ENCODE data around the gene CHRD. TPM values are rescaled to one million over a fixed set of nuclear protein-coding genes. Genes with fewer than 3 reads are reported as not detected.
"Not testable (repeated sequence)": the region's sequence is repeated elsewhere in the genome, so short reads cannot be mapped to it uniquely, and the experiment has no call there.

The CHRD gene
- total and polyA plus RNA-seq, 9 of the 15 experiments (the other 6 are each of a cell fraction or from before 2014, with no cell fraction given): 0.11 to 1.3 (median 0.59) TPM; not detected in 3

DNA sequence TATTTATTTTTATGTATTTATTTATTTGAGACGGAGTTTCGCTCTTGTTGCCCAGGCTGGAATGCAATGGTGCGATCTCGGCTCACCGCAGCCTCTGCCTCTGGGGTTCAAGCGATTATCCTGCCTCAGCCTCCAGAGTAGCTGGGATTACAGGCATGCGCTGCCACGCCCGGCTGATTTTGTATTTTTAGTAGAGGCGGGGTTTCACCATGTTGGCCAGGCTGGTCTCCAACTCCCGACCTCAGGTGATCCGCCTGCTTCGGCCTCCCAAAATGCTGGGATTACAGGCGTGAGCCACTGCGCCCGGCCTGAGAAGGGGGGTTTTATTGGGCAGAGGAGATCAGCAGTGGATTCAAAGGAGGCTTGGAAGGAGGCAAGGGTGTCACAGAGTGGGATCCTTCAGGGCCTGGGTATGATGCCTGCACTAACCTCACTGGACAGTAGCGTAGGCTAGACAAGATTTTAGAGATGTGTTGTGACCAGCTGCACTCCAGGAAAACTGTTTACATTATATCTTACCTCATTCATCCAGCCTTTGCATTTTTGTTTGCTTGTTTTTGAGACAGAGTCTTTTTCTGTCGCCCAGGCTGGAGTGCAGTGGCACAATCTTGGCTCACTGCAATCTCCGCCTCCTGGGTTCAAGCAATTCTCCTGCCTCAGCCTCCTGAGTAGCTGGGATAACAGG, 40.3 kb upstream of the CHRD start:
- H3K27ac ChIP-seq (ENCODE audit: extremely low read depth, low read depth, low read length); ATAC-seq; CTCF ChIA-PET (ENCODE audit: low intra/inter-chr PET ratio); H4K20me1 ChIP-seq (replicated peaks; ENCODE audit: control insufficient read depth, insufficient read depth, low read length); DNase-seq (ENCODE audit: extremely low read depth in 1 of 4, low spot score in 3 of 4); FAIRE-seq; BruUV-seq (replicated peaks); H2AFZ ChIP-seq (ENCODE audit: low read depth, low read length); H3K27me3 ChIP-seq (ENCODE audit: control insufficient read depth in 2 of 2, insufficient read depth in 2 of 2, low read length in 2 of 2); H3K9me3 ChIP-seq (replicated peaks; ENCODE audit: control insufficient read depth, insufficient read depth, low read depth, low read length); intact Hi-C loops (cut with micrococcal nuclease); H3K4me3 ChIP-seq; H3K9ac ChIP-seq (ENCODE audit: insufficient read depth in 1 of 2, low read depth in 2 of 2, low read length in 2 of 2); H3K9me1 ChIP-seq (ENCODE audit: control insufficient read depth, insufficient read depth, low read length); H3K4me2 ChIP-seq (ENCODE audit: insufficient read depth, low read length); in situ Hi-C loops (cut with MboI): not testable (repeated sequence)
- Histone ChIP-seq H3K79me2 (ENCODE audit: control insufficient read depth, insufficient read depth, low read length) (peaks cover 16% of the 10 kb centered on the region), H3K4me1 (replicated peaks in 1 of 2; ENCODE audit: control insufficient read depth in 2 of 2, insufficient read depth in 2 of 2, low read length in 2 of 2) (peaks cover 22 to 52% of the 10 kb centered on the region in 2 experiments), H3K36me3 (ENCODE audit: control insufficient read depth, insufficient read depth, low read length) (peaks cover 28% of the 10 kb centered on the region; the same call in 2 of the 3 replicates)
- POLR2A ChIA-PET: interaction anchor here (1.0 kb wide), 1 partner anchor 22 kb away, joined by 3 read pairs; no protein-coding TSS in a partner anchor
- 91% methylated on average over 16 of the region's 19 CpGs for WGBS (ENCODE audit: insufficient coverage, low coverage, missing lambda C conversion rate)

DNA sequence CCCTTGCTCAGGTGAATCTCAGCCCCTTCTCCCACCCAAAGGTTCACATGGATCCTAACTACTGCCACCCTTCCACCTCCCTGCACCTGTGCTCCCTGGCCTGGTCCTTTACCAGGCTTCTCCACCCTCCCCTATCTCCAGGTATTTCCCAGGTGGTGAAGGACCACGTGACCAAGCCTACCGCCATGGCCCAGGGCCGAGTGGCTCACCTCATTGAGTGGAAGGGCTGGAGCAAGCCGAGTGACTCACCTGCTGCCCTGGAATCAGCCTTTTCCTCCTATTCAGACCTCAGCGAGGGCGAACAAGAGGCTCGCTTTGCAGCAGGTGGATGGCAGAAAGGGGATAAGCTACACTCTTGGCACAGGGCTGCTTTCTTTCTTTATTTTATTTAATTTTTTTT, 37.9 kb upstream of the CHRD start:
- Histone ChIP-seq H3K9ac (ENCODE audit: insufficient read depth in 1 of 2, low read depth in 2 of 2, low read length in 2 of 2) (no peak overlapping the region), H4K20me1 (replicated peaks; ENCODE audit: control insufficient read depth, insufficient read depth, low read length) (no peaks in the 10 kb centered on the region; the same call in 1 of the 2 replicates), H3K27ac (ENCODE audit: extremely low read depth, low read depth, low read length) (no peak overlapping the region), H3K9me1 (ENCODE audit: control insufficient read depth, insufficient read depth, low read length) (peaks cover 10% of the 10 kb centered on the region), H3K27me3 (ENCODE audit: control insufficient read depth in 2 of 2, insufficient read depth in 2 of 2, low read length in 2 of 2) (no peaks in the 10 kb centered on the region), H3K9me3 (replicated peaks; ENCODE audit: control insufficient read depth, insufficient read depth, low read depth, low read length) (no peaks in the 10 kb centered on the region), H3K4me2 (ENCODE audit: insufficient read depth, low read length) (no peak overlapping the region), H3K4me1 (replicated peaks in 1 of 2; ENCODE audit: control insufficient read depth in 2 of 2, insufficient read depth in 2 of 2, low read length in 2 of 2) (peaks cover 23 to 50% of the 10 kb centered on the region in 2 experiments), H3K4me3 (no peak overlapping the region), H3K79me2 (ENCODE audit: control insufficient read depth, insufficient read depth, low read length) (peaks cover 16% of the 10 kb centered on the region), H2AFZ (ENCODE audit: low read depth, low read length) (no peak overlapping the region), H3K36me3 (ENCODE audit: control insufficient read depth, insufficient read depth, low read length) (peaks cover 27% of the 10 kb centered on the region; the same call in 2 of the 3 replicates)
- POLR2A ChIA-PET: interaction anchor here (0.7 to 1.6 kb wide), 4 partner anchors 9 to 306 kb away, joined by 3 to 6 read pairs (median 5); no protein-coding TSS in a partner anchor
- ATAC-seq: no peak
- TF ChIP-seq, protein P1, sequence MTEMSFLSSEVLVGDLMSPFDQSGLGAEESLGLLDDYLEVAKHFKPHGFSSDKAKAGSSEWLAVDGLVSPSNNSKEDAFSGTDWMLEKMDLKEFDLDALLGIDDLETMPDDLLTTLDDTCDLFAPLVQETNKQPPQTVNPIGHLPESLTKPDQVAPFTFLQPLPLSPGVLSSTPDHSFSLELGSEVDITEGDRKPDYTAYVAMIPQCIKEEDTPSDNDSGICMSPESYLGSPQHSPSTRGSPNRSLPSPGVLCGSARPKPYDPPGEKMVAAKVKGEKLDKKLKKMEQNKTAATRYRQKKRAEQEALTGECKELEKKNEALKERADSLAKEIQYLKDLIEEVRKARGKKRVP (CRISPR knock-in tag; IDR thresholded peaks at IDR 0.05): no peak
- TF ChIP-seq NCOR1 (IDR thresholded peaks at IDR 0.05): no peak
- TF ChIP-seq, protein P2, sequence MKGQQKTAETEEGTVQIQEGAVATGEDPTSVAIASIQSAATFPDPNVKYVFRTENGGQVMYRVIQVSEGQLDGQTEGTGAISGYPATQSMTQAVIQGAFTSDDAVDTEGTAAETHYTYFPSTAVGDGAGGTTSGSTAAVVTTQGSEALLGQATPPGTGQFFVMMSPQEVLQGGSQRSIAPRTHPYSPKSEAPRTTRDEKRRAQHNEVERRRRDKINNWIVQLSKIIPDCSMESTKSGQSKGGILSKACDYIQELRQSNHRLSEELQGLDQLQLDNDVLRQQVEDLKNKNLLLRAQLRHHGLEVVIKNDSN (CRISPR knock-in tag; IDR thresholded peaks at IDR 0.05): 0 out of 2 replicates have a peak, but pooled peaks have one; percentile 27
- TF ChIP-seq, protein P3, sequence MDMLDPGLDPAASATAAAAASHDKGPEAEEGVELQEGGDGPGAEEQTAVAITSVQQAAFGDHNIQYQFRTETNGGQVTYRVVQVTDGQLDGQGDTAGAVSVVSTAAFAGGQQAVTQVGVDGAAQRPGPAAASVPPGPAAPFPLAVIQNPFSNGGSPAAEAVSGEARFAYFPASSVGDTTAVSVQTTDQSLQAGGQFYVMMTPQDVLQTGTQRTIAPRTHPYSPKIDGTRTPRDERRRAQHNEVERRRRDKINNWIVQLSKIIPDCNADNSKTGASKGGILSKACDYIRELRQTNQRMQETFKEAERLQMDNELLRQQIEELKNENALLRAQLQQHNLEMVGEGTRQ (CRISPR knock-in tag; IDR thresholded peaks at IDR 0.05): 0 out of 2 replicates have a peak, but pooled peaks have one; percentile 33
- intact Hi-C loops (cut with micrococcal nuclease): no loop called here
- 64% methylated on average over 7 of the region's 7 CpGs for WGBS (ENCODE audit: insufficient coverage, low coverage, missing lambda C conversion rate)
- CTCF ChIA-PET (ENCODE audit: low intra/inter-chr PET ratio): no interaction called here
- DNase-seq (ENCODE audit: extremely low read depth in 1 of 4, low spot score in 3 of 4): no peak
- no peak for FAIRE-seq
- in situ Hi-C loops (cut with MboI): no loop called here
- BruUV-seq (replicated peaks): no TSS peak

All from K562 (cell line).